K562 (cell line): ENCODE data around the gene IQGAP3. TPM values are rescaled to one million over a fixed set of nuclear protein-coding genes. Genes with fewer than 3 reads are reported as not detected.

ENCODE experiments used
- ATAC-seq: fragments of 200-7000 bp; cut with Tn5 transposase; 3 replicates; pipeline ENCODE4 v1.9.1; 2020; ENCODE audit warnings: moderate library complexity
- BruUV-seq: library from RNA; stranded (reverse); fragments of 400-500 nt; replicated peaks from 2 replicates; lab custom pipeline; 2021; lab: Mats Ljungman, UMichigan
- CTCF ChIA-PET: fragments of 300-600 bp; formaldehyde crosslinking; extraction: SDS; loops from one replicate; lab custom pipeline; 2021; ENCODE audit warnings: low intra/inter-chr PET ratio; lab: Yijun Ruan, JAX
- POLR2A ChIA-PET: fragments of 300-600, 350-650 bp; sonication (Branson Sonifier 250); formaldehyde crosslinking; extraction: SDS; loops from one replicate; lab custom pipeline; 2021; ENCODE audit warnings: antibody characterized with exemption, inconsistent platforms; lab: Yijun Ruan, JAX
- DNase-seq, 4 experiments: peaks; one replicate each; pipeline versions ENCODE4 v3.0.0 to v3.0.0-alpha.2; 2011 to 2018; ENCODE audit warnings: low spot score in 3 of 4, mixed read lengths in 3 of 4; ENCODE audit errors: extremely low read depth in 1 of 4
- FAIRE-seq: peaks from 2 replicates; lab custom pipeline; 2011; peaks lifted over from hg19 to GRCh38; lab: Jason Lieb, UNC
- H2AFZ ChIP-seq: 2 replicates; pipeline ENCODE4 v1.6.0; 2011; ENCODE audit warnings: low read depth, low read length, control low read depth, inconsistent platforms
- H3K27ac ChIP-seq: fragments of 200-600 bp; 3 replicates; pipeline ENCODE4 v1.8.0; 2011; ENCODE audit warnings: low read depth, mild to moderate bottlenecking, control low read depth, inconsistent platforms, low read length, moderate library complexity, mixed read lengths; ENCODE audit errors: extremely low read depth
- H3K27me3 ChIP-seq, 2 experiments: fragments of 300-600 bp in 1 of 2; 2 replicates in 1 of 2; 3 replicates in 1 of 2; pipeline versions ENCODE4 v1.6.0 to v1.8.0; 2011; ENCODE audit warnings: inconsistent platforms in 2 of 2, low read length in 2 of 2, mild to moderate bottlenecking in 1 of 2, mixed read lengths in 1 of 2, moderate library complexity in 1 of 2; ENCODE audit not compliant: control insufficient read depth in 2 of 2, insufficient read depth in 2 of 2
- H3K36me3 ChIP-seq: fragments of 300-600 bp; 3 replicates; pipeline ENCODE4 v1.8.0; 2011; ENCODE audit warnings: mild to moderate bottlenecking, low read length, inconsistent platforms; ENCODE audit not compliant: control insufficient read depth, insufficient read depth
- H3K4me1 ChIP-seq, 2 experiments: fragments of 200-600 bp in 1 of 2; replicated peaks in 1 of 2; 2 replicates in 1 of 2; 3 replicates in 1 of 2; pipeline versions ENCODE4 v1.5.1 to v1.8.0; 2011; ENCODE audit warnings: inconsistent platforms in 2 of 2, low read length in 2 of 2, mild to moderate bottlenecking in 1 of 2, mixed read lengths in 1 of 2, moderate library complexity in 1 of 2; ENCODE audit not compliant: control insufficient read depth in 2 of 2, insufficient read depth in 2 of 2
- H3K4me2 ChIP-seq: 2 replicates; pipeline ENCODE4 v1.6.1; 2011; ENCODE audit warnings: low read length, control low read depth, inconsistent platforms, mixed read lengths; ENCODE audit not compliant: insufficient read depth
- H3K4me3 ChIP-seq: fragments of 200-600 bp; sonication (generic), shearing (Covaris generic); 2 replicates; pipeline ENCODE4 v1.5.1; 2016; ENCODE audit warnings: control low read depth, inconsistent platforms
- H3K79me2 ChIP-seq: fragments of 200-600 bp; 3 replicates; pipeline ENCODE4 v1.8.0; 2011; ENCODE audit warnings: low read length, inconsistent platforms; ENCODE audit not compliant: control insufficient read depth, insufficient read depth
- H3K9ac ChIP-seq, 2 experiments: 2 replicates each; pipeline versions ENCODE4 v1.6.0 to v1.6.1; 2011; ENCODE audit warnings: low read depth in 2 of 2, low read length in 2 of 2, control low read depth in 1 of 2, inconsistent platforms in 1 of 2, mild to moderate bottlenecking in 1 of 2, mixed read lengths in 1 of 2; ENCODE audit not compliant: insufficient read depth in 1 of 2
- H3K9me1 ChIP-seq: one replicate; pipeline ENCODE4 v1.6.0; 2011; ENCODE audit warnings: inconsistent platforms, mild to moderate bottlenecking, low read length, moderate library complexity; ENCODE audit not compliant: control insufficient read depth, insufficient read depth
- H3K9me3 ChIP-seq: replicated peaks from 2 replicates; pipeline ENCODE4 v1.5.1; 2011; ENCODE audit warnings: low read depth, low read length, inconsistent platforms; ENCODE audit not compliant: control insufficient read depth, insufficient read depth
- H4K20me1 ChIP-seq: replicated peaks from 2 replicates; pipeline ENCODE4 v1.6.1; 2011; ENCODE audit warnings: low read length, inconsistent platforms, mixed read lengths; ENCODE audit not compliant: control insufficient read depth, insufficient read depth
- GABPA ChIP-seq: fragments of 200-800 bp; sonication (Bioruptor generic); conservative IDR thresholded peaks from 2 replicates; pipeline ENCODE4 v1.6.1; 2016; ENCODE audit warnings: low read depth, missing genetic modification characterization, missing compliant biosample characterization
- HMBOX1 ChIP-seq: sonication (generic); IDR thresholded peaks from 2 replicates; pipeline ENCODE4 v1.6.1; 2016
- ILF3 ChIP-seq: fragments of 450-650 bp; IDR thresholded peaks from 2 replicates; pipeline ENCODE4 v1.6.1; 2018; ENCODE audit warnings: antibody characterized with exemption, mild to moderate bottlenecking, moderate library complexity, borderline replicate concordance
- JUND ChIP-seq, 2 experiments: IDR thresholded peaks; 2 replicates in 1 of 2; 3 replicates in 1 of 2; pipeline ENCODE4 v1.6.1; 2011; ENCODE audit warnings: borderline replicate concordance in 2 of 2, low read depth in 2 of 2, low read length in 2 of 2, improper control_type of control experiment in 1 of 2, missing biosample characterization in 1 of 2, missing genetic modification characterization in 1 of 2, missing genetic modification reagents in 1 of 2
- MNT ChIP-seq, 2 experiments: fragments of 450-650 bp; conservative IDR thresholded peaks; 2 replicates each; pipeline ENCODE4 v1.6.1; 2017; ENCODE audit warnings: mild to moderate bottlenecking in 2 of 2, moderate library complexity in 2 of 2
- NCOA1 ChIP-seq: fragments of 450-650 bp; IDR thresholded peaks from 2 replicates; pipeline ENCODE4 v1.6.1; 2016; ENCODE audit warnings: low read depth
- POLR2G ChIP-seq: fragments of 200-400 bp; formaldehyde crosslinking; IDR thresholded peaks from 2 replicates; pipeline ENCODE4 v1.6.1; 2017; ENCODE audit warnings: low read depth, mild to moderate bottlenecking, antibody characterized with exemption, low read length, moderate library complexity
- SIN3B ChIP-seq: fragments of 450-650 bp; IDR thresholded peaks from 2 replicates; pipeline ENCODE4 v1.6.1; 2017; ENCODE audit warnings: low read depth, mild to moderate bottlenecking, moderate library complexity
- ZNF324 ChIP-seq: fragments of 250-450 bp; sonication (Bioruptor Pico); IDR thresholded peaks from 2 replicates; pipeline ENCODE4 v1.4.0; 2020; ENCODE audit warnings: mild to moderate bottlenecking
- ZNF583 ChIP-seq: fragments of 250-450 bp; sonication (Bioruptor Pico); IDR thresholded peaks from 2 replicates; pipeline ENCODE4 v1.4.0; 2020
- ZNF584 ChIP-seq: fragments of 200-800 bp; sonication (Bioruptor generic); IDR thresholded peaks from 2 replicates; pipeline ENCODE4 v1.6.1; 2016; ENCODE audit warnings: low read depth, mild to moderate bottlenecking, missing genetic modification characterization, missing compliant biosample characterization
- ZNF696 ChIP-seq: fragments of 250-450 bp; sonication (Bioruptor Pico); conservative IDR thresholded peaks from 2 replicates; pipeline ENCODE4 v1.4.0; 2020; ENCODE audit warnings: mild to moderate bottlenecking, moderate library complexity
- ZNF77 ChIP-seq: fragments of 250-450 bp; sonication (Bioruptor Pico); IDR thresholded peaks from 2 replicates; pipeline ENCODE4 v1.5.0; 2020
- WGBS: fragments of 100-300 bp; shearing (Covaris generic); methylation state at CpG from one replicate; pipeline ENCODE4 v1.1.6; 2016; ENCODE audit warnings: low coverage, mixed read lengths; ENCODE audit not compliant: insufficient coverage; ENCODE audit errors: missing lambda C conversion rate; 5-methylcytosine and 5-hydroxymethylcytosine counted together
- in situ Hi-C: fragments of 300-500 bp; cut with MboI; formaldehyde crosslinking; loops from 4 replicates; pipeline ENCODE4 v1.15.0; 2018; ENCODE audit warnings: inconsistent platforms, mixed read lengths
- intact Hi-C: fragments of 100-400 bp; cut with micrococcal nuclease; formaldehyde crosslinking; loops from 2 replicates; pipeline ENCODE4 v1.14.2; 2022
- polyA plus RNA-seq, 8 experiments: library from polyadenylated mRNA; depleted of rRNA in 4 of 8; stranded (reverse) in 5 of 8; unstranded in 3 of 8; fragments of >200 nt; fragmentation: Nextera tagmentation in 2 of 8; fragmentation: Illumina TruSeq in 1 of 8; extraction: Ambion mirVana in 2 of 8; extraction: Trizol in 1 of 8; gene quantifications; 2 replicates each; pipeline versions ENCODE4 v1.2.1 to v1.2.3, GENCODE V29; 2011 to 2014; ENCODE audit warnings: inconsistent platforms in 1 of 8, missing spikeins in 1 of 8
- total RNA-seq, 7 experiments: library from RNA; depleted of rRNA in 6 of 7; stranded (reverse); fragments of >200 nt in 6 of 7; fragmentation: Illumina TruSeq in 2 of 7; extraction: Trizol in 2 of 7; gene quantifications; 2 replicates each; pipeline versions ENCODE4 v1.2.1 to v1.2.3, GENCODE V29; 2011 to 2021; ENCODE audit warnings: low replicate concordance in 1 of 7
- TF ChIP-seq, protein P1 (sequence below), 2 experiments: fragments of 450-650 bp in 1 of 2; sonication (generic) in 1 of 2; formaldehyde crosslinking in 1 of 2; IDR thresholded peaks in 1 of 2; conservative IDR thresholded peaks in 1 of 2; 2 replicates each; pipeline versions ENCODE4 v1.6.1 to v1.8.1; 2016 to 2023; ENCODE audit warnings: mild to moderate bottlenecking in 2 of 2, moderate library complexity in 2 of 2, inconsistent platforms in 1 of 2, missing genetic modification reagents in 1 of 2
- TF ChIP-seq, protein P2 (sequence below): fragments of 250-450 bp; sonication (Bioruptor Pico); IDR thresholded peaks from 2 replicates; pipeline ENCODE4 v1.5.0; 2021

IQGAP3 gene
- total and polyA plus RNA-seq, 9 of the 15 experiments (the other 6 are each of a cell fraction or from before 2014, with no cell fraction given) = 1.4 to 16.6 (median 11.9) TPM

- H3K27ac ChIP-seq = no peak overlapping the region
- no peak overlapping the region for H3K4me2 ChIP-seq
- in situ Hi-C loops = no loop called here
- peak overlapping the region in 1 of 2 experiments; percentile 47; a peak in 2 of 4 replicates for H3K9ac ChIP-seq
- no peaks in the 10 kb centered on the region for H3K79me2 ChIP-seq
- 50% methylated on average over 29 of the region's 34 CpGs for WGBS
- ATAC-seq = peak; percentile 94
- H4K20me1 ChIP-seq = peaks cover 7% of the 10 kb centered on the region
- no peak overlapping the region for H2AFZ ChIP-seq
- H3K4me1 ChIP-seq = peaks cover 0 to 15% of the 10 kb centered on the region in 2 experiments; a peak in 2 of 5 replicates
- peak; percentile 72 to 78 (median 75) for DNase-seq
- no peaks in the 10 kb centered on the region for H3K9me1 ChIP-seq
- intact Hi-C loops = loop anchor here (10.0 kb wide), 1 partner anchor 64 kb away; no protein-coding TSS in a partner anchor
- no peak overlapping the region for H3K4me3 ChIP-seq
- H3K27me3 ChIP-seq = no peaks in the 10 kb centered on the region
- no peak for FAIRE-seq
- ChIA-PET POLR2A (interaction anchor here (0.5 to 1.5 kb wide), 9 partner anchors 9 to 229 kb away, joined by 3 to 6 read pairs (median 3); partner anchors contain the start of gene MEF2D), CTCF (interaction anchor here (0.6 to 1.1 kb wide), 3 partner anchors 99 to 129 kb away, joined by 3 to 5 read pairs (median 3); partner anchors contain the start of gene TTC24)
- no peaks in the 10 kb centered on the region for H3K9me3 ChIP-seq
- peaks cover 71% of the 10 kb centered on the region for H3K36me3 ChIP-seq
- no TSS peak for BruUV-seq
- no peak for TF ChIP-seq HMBOX1
- no peak for TF ChIP-seq ZNF584 (CRISPR knock-in tag)
- TF ChIP-seq ILF3 = no peak
- no peak for TF ChIP-seq ZNF77 (CRISPR knock-in tag)
- TF ChIP-seq POLR2G = peak; percentile 31; the same call in 1 of the 2 replicates
- TF ChIP-seq ZNF583 = no peak
- TF ChIP-seq SIN3B = no peak
- peak; percentile 16; the same call in 1 of the 2 replicates for TF ChIP-seq JUND (IDR thresholded peaks at IDR 0.05; ENCODE audit: borderline replicate concordance, low read depth, low read length)
- TF ChIP-seq JUND (tag; IDR thresholded peaks at IDR 0.05; ENCODE audit: borderline replicate concordance, low read depth, low read length) = no peak
- TF ChIP-seq NCOA1 = no peak
- TF ChIP-seq, protein P1, sequence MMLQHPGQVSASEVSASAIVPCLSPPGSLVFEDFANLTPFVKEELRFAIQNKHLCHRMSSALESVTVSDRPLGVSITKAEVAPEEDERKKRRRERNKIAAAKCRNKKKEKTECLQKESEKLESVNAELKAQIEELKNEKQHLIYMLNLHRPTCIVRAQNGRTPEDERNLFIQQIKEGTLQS (IDR thresholded peaks at IDR 0.05) = no peak
- TF ChIP-seq, protein P1 (CRISPR knock-in tag; conservative IDR thresholded peaks at IDR 0.05) = no peak
- no peak for TF ChIP-seq ZNF696
- TF ChIP-seq ZNF324 = no peak
- no peak for TF ChIP-seq GABPA (tag)
- TF ChIP-seq, protein P2, sequence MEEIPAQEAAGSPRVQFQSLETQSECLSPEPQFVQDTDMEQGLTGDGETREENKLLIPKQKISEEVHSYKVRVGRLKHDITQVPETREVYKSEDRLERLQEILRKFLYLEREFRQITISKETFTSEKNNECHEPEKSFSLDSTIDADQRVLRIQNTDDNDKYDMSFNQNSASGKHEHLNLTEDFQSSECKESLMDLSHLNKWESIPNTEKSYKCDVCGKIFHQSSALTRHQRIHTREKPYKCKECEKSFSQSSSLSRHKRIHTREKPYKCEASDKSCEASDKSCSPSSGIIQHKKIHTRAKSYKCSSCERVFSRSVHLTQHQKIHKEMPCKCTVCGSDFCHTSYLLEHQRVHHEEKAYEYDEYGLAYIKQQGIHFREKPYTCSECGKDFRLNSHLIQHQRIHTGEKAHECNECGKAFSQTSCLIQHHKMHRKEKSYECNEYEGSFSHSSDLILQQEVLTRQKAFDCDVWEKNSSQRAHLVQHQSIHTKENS (CRISPR knock-in tag) = no peak
- TF ChIP-seq MNT (conservative IDR thresholded peaks at IDR 0.05) = no peak
These were observed 91.8 kb downstream of the IQGAP3 start for GRCh38 chr1:156480411-156481192.
